ENCODE results near the gene TSC1.
"Not testable (repeated sequence)": the region's sequence is repeated elsewhere in the genome, so short reads cannot be mapped to it uniquely, and the experiment has no call there.

Gene TSC1

GRCh38 chr9:132944294-132945185 is at the start of gene TSC1:
TSS of gene TSC1 (minus strand) at chr9:132944616. CDS start at chr9:132928872, 15,744 bp downstream.
- peak; percentile 86 to 91 for DNase-seq

- DNase-seq, result no peak
These were observed 49.1 kb upstream of the TSC1 start for GRCh38 chr9:132993511-132993939.

DNA sequence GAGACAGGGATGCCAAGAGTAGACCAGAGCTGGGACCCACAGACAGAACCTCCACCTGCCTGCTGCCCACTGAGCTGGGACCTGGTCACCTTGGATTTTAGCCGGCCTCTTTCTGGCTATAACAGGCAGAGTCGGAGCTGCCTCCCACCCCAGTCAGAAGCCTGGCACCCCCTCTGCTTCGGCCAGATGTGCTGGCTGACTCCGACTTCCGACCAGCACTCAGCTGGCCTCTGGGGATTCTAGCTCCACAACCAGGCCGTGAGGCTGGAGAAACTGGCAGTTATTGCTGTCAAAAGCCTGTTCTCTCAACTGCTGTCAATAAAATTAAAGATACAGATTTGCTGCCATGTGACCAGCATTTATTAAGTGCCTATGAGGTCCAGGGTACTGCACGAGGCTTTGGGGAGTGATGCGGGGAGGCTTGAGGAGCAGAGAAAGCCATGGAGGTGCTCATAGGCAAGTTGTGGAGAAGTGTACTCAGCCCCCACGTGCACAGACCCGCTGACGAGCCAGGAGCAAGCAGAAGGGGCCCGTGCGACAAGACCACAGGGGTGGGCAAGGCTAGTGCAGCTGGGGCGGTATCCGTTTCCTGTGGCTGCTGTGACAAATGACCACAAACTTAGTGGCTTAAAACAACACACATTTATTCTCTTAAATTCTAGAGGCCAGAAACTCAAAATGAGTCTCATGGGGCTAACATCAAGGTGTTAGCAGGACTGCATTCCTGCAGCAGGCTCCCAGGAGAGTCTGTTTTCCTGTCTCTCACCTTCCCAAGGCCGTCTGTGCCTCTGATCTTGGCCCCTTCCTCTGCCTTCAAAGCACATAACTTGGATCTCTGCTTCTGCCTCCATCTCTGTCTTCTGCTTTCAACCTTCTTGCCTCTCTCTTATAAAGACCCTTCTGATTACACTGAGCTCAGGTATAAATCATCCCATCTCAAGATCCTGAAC is 47.2 kb upstream of the TSC1 start:
- no peak for DNase-seq

DNA sequence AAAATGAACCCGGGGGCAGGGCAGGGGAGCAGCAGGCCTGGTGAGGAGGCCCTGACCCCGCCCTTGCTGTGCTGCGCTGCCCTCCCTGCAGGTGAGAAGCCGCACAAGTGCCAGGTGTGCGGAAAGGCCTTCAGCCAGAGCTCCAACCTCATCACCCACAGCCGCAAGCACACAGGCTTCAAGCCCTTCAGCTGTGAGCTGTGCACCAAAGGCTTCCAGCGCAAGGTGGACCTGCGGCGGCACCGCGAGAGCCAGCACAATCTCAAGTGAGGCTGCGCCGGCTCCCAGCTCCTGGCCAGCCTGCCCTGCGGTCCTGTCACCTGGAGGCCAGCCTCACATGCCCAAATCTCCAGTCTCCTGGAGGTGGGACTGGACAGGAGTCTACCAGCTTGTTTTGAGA is 46.4 kb upstream of the TSC1 start:
- no peak for DNase-seq

- not testable (repeated sequence) for DNase-seq
These were observed 45.7 kb upstream of the TSC1 start for GRCh38 chr9:132989998-132990557.

- peak in 1 of 2 experiments; percentile 3 for DNase-seq
These were observed 45.1 kb upstream of the TSC1 start for GRCh38 chr9:132989414-132989996.

DNA sequence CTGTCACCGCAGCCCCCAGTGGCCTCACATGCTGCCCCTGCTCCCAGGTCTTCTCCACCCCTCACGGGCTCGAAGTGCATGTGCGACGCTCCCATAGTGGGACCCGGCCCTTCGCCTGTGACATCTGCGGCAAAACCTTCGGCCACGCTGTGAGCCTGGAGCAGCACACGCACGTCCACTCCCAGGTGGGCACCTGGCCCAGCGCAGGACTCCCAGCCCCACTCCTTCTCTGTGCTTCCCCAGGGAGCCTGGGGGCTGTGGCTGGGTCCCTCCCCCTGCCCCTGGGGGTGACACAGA is 44.5 kb upstream of the TSC1 start:
- no peak for DNase-seq

GRCh38 chr9:132988244-132989013 is 44.0 kb upstream of the TSC1 start:
- DNase-seq, result no peak

GRCh38 chr9:132986640-132987620 is 42.5 kb upstream of the TSC1 start:
- DNase-seq, result no peak

GRCh38 chr9:132986114-132986513 is 41.7 kb upstream of the TSC1 start:
- DNase-seq, result no peak

DNA sequence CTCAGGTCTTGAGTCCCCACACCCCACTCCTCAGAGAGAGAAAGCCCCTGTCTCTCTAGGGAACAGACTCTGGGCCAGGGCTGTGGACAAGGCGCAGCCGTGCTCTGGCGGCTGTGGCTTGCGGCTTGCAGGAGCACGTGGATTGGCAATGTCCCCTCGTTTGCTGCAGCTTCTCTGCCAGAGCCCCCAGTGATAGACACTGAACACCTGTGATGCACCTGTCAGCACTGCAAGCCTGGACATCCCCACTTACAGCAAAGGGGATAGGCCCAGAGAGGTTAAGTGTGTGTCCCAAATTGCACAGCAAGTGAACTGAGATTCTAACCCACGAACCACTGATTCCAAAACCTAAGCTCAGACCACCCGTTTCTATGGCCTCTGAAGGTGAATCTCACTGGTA is 41.1 kb upstream of the TSC1 start:
- DNase-seq, result no peak

- no peak for DNase-seq
These were observed 40.6 kb upstream of the TSC1 start for GRCh38 chr9:132985071-132985350.

GRCh38 chr9:132984202-132985070 is 40.0 kb upstream of the TSC1 start:
- DNase-seq, result no peak

DNA sequence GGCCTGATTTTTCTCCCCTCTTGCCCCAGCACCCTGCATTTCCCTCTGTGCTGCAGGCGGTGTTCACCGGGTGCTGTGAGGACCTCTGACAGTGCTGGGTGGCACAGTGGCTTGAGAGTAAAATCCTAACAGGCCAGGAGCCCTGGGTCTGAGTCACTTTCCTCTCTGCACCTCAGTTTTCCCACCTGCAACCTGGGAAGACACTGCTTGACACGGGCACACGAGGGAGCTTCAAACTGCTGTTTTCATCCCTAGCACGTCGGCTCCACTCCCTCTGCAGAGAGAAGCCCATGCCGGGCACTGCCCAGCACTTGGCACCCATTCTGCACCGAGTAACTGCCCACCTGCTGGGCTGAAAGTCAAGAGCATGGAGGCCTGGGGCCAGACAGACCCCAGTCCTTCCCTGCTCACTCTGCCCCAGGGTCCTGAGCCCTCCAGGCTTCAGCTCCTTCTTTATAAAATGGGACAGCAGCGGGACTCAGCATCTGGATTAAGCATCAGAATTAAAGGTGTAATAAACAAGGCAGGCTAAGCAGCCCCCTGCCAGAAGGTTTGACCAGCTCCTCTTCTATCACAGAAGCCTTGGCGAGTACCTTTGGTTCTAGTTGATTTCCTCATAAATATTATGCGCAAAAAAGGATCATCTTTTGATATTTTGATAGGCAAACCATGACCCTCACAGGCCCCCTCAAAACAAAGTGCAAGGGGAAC is 39.2 kb upstream of the TSC1 start:
- DNase-seq, result no peak

DNA sequence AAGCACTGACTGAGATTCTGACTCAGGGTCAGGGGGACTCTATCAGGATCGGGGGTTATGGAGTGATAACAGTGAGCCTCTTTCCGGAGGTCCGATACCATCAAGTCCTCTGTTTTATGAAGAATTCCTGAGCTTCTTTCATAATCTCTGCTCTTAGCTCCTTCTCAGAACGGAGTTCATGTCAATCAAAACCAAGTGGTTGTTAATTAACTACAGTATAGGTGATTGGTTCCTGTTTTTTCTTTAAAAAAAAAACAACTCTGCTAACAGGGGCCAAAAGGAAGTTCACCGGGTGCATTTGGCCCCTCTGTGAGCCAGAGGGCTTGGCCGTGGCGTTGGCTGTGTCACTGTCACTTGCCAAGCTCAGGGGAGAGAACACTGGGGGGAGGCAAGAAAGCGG is 38.0 kb upstream of the TSC1 start:
- DNase-seq, result no peak

- no peak for DNase-seq
These were observed 35.7 kb upstream of the TSC1 start for GRCh38 chr9:132980157-132980556.

DNA sequence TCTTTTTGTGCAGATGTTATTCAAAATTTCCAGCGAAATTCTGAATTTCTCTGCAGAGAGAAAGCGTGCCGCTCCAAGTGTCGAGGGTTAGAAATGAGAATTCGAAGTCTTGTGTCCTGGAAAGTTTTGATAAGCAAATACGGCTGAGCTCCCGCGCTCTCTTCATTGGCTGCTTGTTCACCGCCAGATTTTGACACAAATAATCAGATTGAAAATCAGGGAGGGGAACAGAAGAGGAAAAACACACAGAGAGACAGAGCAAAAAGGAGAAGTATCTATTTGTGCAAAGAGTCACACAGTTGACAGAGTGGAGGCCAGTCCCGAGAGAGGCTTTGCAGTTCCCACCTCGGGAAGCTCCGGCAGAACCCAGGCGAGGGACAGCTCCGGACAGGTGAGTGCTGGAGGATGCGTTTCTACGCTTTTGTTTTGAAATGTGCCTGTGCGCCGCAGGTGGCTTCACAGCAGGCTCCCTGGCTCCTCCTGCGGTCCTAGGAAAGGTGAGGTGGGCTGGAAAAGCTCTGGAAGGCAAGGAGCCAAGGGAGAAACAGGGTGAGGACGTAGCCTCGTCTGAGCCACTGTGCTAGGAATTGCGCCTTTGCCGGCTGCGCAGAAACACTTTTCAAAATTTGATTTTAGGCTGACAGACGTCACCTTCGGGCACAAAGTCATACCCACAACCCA is 34.2 kb upstream of the TSC1 start, which contains the start of gene GFI1B:
Gene GFI1B (plus strand): TSS at position 244 of the 681 bp plus-strand sequence. CDS start 7,985 bp downstream, outside the sequence.
- DNase-seq, result no peak

- DNase-seq, result no peak
These were observed 33.7 kb upstream of the TSC1 start for GRCh38 chr9:132978112-132978450.

DNA sequence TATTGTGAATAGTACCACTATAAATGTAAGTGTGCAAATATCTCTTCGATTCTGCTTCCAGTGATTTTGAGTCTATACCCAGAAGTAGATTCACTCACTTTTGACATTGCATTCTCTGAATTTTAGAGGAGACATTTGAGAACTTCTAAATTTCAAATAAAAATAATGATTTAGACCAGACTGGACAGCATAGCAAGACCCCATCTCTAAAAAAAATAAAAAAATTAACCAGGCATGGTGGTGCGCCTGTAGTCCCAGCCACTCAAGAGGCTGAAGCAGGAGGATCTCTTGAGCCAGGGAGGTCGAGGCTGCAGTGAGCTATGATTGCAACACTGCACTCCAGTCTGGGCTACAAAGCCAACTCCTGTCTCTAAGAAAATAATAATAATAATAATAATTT is 32.2 kb upstream of the TSC1 start:
- no peak for DNase-seq

All from SHP77 (cell line).